ENCODE data around the gene CYYR1. TPM values are rescaled to one million over a fixed set of nuclear protein-coding genes. Genes with fewer than 3 reads are reported as not detected.

Gene CYYR1
- total RNA-seq, 4 donors from 2014 or later: 3.1 to 15.9 (median 6.4) TPM

DNA sequence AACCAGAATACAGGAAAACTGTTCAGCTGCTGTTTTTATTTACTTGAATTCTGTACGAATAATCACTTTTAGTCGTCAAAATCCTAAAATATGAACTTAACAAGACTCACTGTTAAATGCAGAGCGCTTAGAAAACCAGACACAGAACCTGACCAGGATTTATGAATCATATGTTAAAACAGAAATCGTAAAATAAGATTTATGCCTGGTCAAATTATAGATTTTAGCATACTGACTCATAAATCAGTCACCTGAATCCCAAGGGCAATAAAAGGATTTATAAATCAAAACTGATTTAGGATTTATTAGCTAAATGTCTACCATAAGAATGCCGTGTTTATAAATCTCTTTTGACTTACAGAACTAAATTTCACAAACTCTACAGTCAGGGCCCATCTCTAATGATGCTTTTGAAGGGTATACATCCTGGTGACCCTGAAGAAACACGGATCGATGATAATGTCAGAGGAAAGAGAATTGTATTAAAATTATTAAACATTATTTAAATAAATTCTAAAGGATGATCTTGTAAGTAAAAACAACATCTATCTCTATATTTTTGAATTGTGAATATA is 28.8 kb downstream of the CYYR1 start:
- H3K27ac ChIP-seq: no peak overlapping the region
- H3K4me1 ChIP-seq: no peaks in the 10 kb centered on the region
- H3K4me3 ChIP-seq: no peak overlapping the region
- no peaks in the 10 kb centered on the region for H3K9me3 ChIP-seq
- H3K36me3 ChIP-seq: no peaks in the 10 kb centered on the region
- no peak for DNase-seq (ENCODE audit: low spot score in 2 of 2)
- WGBS: 60% methylated on average over 7 of the region's 7 CpGs
- no peaks in the 10 kb centered on the region for H3K27me3 ChIP-seq
- TF ChIP-seq, protein P1, sequence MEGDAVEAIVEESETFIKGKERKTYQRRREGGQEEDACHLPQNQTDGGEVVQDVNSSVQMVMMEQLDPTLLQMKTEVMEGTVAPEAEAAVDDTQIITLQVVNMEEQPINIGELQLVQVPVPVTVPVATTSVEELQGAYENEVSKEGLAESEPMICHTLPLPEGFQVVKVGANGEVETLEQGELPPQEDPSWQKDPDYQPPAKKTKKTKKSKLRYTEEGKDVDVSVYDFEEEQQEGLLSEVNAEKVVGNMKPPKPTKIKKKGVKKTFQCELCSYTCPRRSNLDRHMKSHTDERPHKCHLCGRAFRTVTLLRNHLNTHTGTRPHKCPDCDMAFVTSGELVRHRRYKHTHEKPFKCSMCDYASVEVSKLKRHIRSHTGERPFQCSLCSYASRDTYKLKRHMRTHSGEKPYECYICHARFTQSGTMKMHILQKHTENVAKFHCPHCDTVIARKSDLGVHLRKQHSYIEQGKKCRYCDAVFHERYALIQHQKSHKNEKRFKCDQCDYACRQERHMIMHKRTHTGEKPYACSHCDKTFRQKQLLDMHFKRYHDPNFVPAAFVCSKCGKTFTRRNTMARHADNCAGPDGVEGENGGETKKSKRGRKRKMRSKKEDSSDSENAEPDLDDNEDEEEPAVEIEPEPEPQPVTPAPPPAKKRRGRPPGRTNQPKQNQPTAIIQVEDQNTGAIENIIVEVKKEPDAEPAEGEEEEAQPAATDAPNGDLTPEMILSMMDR (IDR thresholded peaks at IDR 0.05): no peak
- no peak for TF ChIP-seq EP300 (IDR thresholded peaks at IDR 0.05)
- no peak for TF ChIP-seq POLR2A (IDR thresholded peaks at IDR 0.05)
- TF ChIP-seq POLR2AphosphoS5 (IDR thresholded peaks at IDR 0.05): no peak

DNA sequence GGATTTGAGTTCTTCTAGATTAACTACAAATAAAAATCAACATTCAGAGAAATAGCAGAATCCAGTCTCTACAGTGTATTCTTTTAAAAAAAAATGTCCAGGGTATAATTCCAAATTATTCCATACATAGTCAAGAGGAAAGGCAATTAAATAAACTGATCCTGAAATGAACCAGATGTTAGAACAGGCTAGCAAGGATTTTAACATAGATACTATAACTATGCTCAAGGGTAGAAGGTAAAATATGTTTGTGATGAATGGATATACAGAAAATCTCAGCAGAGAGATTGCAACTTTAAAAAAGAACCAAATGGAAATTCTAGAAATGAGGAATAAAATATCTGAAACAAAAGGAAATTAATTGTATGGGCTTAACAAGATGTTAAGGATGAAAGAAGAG is 32.4 kb downstream of the CYYR1 start:
- Histone ChIP-seq H3K9me3 (no peaks in the 10 kb centered on the region), H3K27me3 (no peaks in the 10 kb centered on the region), H3K36me3 (no peaks in the 10 kb centered on the region), H3K4me1 (no peaks in the 10 kb centered on the region), H3K4me3 (no peak overlapping the region), H3K27ac (no peak overlapping the region)
- no peak for TF ChIP-seq EP300 (IDR thresholded peaks at IDR 0.05)
- TF ChIP-seq POLR2A (IDR thresholded peaks at IDR 0.05): no peak
- no peak for TF ChIP-seq POLR2AphosphoS5 (IDR thresholded peaks at IDR 0.05)
- TF ChIP-seq, protein P1 (IDR thresholded peaks at IDR 0.05): no peak
- DNase-seq (ENCODE audit: low spot score in 2 of 2): no peak

DNA sequence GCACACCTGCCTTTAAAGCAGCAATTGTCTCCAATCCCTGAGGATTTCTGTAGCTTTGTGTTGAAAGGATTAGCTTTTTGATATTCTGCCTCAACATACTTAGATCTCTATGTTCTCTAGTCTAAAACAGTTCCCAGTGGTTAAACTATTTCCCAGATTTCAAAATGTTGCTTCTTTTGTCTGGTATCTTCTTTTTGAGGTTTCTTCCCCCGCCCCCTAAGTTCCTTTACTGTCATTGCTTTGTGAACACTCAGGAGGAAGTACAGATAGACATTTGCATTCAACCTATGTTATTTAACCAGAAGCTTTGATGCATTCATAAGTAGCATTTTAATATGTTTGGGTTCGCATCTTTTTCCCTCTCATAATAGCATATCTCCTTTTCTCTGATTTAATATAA is 33.5 kb downstream of the CYYR1 start:
- H3K36me3 ChIP-seq: no peaks in the 10 kb centered on the region
- no peak for DNase-seq (ENCODE audit: low spot score in 2 of 2)
- no peak overlapping the region for H3K27ac ChIP-seq
- no peaks in the 10 kb centered on the region for H3K4me1 ChIP-seq
- H3K9me3 ChIP-seq: no peaks in the 10 kb centered on the region
- 93% methylated on average over 2 of the region's 2 CpGs for WGBS
- H3K27me3 ChIP-seq: no peaks in the 10 kb centered on the region
- H3K4me3 ChIP-seq: no peak overlapping the region
- TF ChIP-seq, protein P1 (IDR thresholded peaks at IDR 0.05): no peak
- TF ChIP-seq POLR2AphosphoS5 (IDR thresholded peaks at IDR 0.05) (no peak), EP300 (IDR thresholded peaks at IDR 0.05) (no peak), POLR2A (IDR thresholded peaks at IDR 0.05) (no peak)

DNA sequence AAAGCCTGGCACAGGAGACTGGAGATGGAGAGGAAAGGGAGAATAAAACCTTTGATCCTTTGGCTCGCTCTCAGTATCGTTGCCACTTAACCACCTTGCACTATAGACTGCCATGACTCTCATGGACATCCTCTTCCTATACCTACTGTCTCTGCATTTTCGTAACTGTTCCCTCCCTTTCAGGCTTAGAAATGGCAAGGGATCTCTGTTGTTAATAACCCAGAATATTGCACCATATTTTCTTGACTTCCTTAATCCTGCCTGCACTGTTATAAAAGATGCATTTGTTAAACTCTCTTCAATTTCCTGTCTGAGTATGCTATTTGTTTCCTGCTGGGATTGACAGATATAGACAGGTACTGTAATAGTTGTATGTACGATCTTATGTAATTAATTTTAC is 38.6 kb downstream of the CYYR1 start:
- H3K4me3 ChIP-seq: no peak overlapping the region
- H3K27me3 ChIP-seq: no peaks in the 10 kb centered on the region
- DNase-seq (ENCODE audit: low spot score in 2 of 2): no peak
- H3K9me3 ChIP-seq: no peaks in the 10 kb centered on the region
- TF ChIP-seq, protein P1 (IDR thresholded peaks at IDR 0.05): no peak
- no peak for TF ChIP-seq POLR2A (IDR thresholded peaks at IDR 0.05)
- TF ChIP-seq POLR2AphosphoS5 (IDR thresholded peaks at IDR 0.05): no peak
- TF ChIP-seq EP300 (IDR thresholded peaks at IDR 0.05): no peak
- WGBS: 89% methylated on average over 4 of the region's 4 CpGs
- H3K4me1 ChIP-seq: no peaks in the 10 kb centered on the region
- H3K36me3 ChIP-seq: no peaks in the 10 kb centered on the region
- no peak overlapping the region for H3K27ac ChIP-seq

DNA sequence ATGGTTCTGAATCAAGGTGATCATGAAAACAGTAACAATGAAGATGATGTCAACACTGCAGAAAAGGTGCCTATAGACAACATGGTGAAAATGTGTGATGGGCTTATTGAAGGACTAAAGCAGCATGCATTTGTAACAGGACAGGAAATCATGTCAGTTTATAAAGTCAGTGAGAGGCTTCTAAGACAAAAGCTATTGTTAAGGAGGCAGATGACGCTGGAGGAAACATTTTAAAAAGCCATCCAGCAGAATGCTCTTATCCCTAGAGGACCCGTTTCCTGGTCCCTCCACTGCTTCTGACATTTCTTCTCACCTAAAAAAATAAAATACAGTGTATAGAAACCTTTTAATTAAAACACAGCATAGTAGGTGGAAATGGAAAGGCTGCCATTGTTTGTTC is 40.9 kb downstream of the CYYR1 start:
- no peaks in the 10 kb centered on the region for H3K9me3 ChIP-seq
- no peak for DNase-seq (ENCODE audit: low spot score in 2 of 2)
- no peaks in the 10 kb centered on the region for H3K36me3 ChIP-seq
- TF ChIP-seq POLR2A (IDR thresholded peaks at IDR 0.05): no peak
- no peak for TF ChIP-seq POLR2AphosphoS5 (IDR thresholded peaks at IDR 0.05)
- no peak for TF ChIP-seq EP300 (IDR thresholded peaks at IDR 0.05)
- TF ChIP-seq, protein P1 (IDR thresholded peaks at IDR 0.05): no peak
- H3K27me3 ChIP-seq: no peaks in the 10 kb centered on the region
- no peak overlapping the region for H3K27ac ChIP-seq
- no peak overlapping the region for H3K4me3 ChIP-seq
- WGBS: 38% methylated on average over 2 of the region's 2 CpGs
- H3K4me1 ChIP-seq: no peaks in the 10 kb centered on the region

Measured in suprapubic skin (tissue), 4 donors.